ENCODE data around the gene GIT2.
A peak's percentile ranks its signal among the peaks of the same experiment; 100 is the strongest.
"Not testable (repeated sequence)": the region's sequence is repeated elsewhere in the genome, so short reads cannot be mapped to it uniquely, and the experiment has no call there.

Gene GIT2

DNA sequence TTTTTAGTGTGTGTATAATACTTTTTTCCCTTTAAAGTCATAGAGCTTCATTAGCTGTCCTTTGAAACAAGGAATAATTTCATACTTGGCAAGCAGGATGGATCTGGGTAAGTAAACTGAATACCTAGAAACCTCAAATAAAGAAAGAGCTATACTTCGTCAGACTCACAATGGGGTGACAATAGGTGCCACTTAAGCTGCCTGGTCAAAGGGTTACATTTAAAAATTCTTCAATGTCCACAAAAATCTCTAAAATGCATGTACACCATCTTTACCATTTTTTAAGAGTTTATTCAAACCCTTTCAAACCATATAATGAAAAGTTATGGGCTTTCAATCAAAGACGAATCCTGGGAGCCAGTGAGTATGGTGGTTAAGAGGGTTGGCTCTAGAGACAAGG is 3.1 kb downstream of the GIT2 start:
- Mint-ChIP-seq H3K27me3 (ENCODE audit: low read depth, poor library complexity) (peaks cover 4% of the 10 kb centered on the region), H3K36me3 (ENCODE audit: low read depth) (peaks cover 24% of the 10 kb centered on the region), H3K27ac (no peak overlapping the region), H3K4me1 (peaks cover 31% of the 10 kb centered on the region), H3K9me3 (no peaks in the 10 kb centered on the region), H3K4me3 (no peak overlapping the region)
- no peak for TF ChIP-seq CTCF (IDR thresholded peaks at IDR 0.05)
- no peak for DNase-seq

- H3K27ac Mint-ChIP-seq: no peak overlapping the region
- no peaks in the 10 kb centered on the region for H3K9me3 Mint-ChIP-seq
- peaks cover 32% of the 10 kb centered on the region for H3K36me3 Mint-ChIP-seq (ENCODE audit: low read depth)
- TF ChIP-seq CTCF (IDR thresholded peaks at IDR 0.05): no peak
- no peak overlapping the region for H3K4me3 Mint-ChIP-seq
- DNase-seq: no peak
- peaks cover 26% of the 10 kb centered on the region for H3K4me1 Mint-ChIP-seq
- no peaks in the 10 kb centered on the region for H3K27me3 Mint-ChIP-seq (ENCODE audit: low read depth, poor library complexity)
Measured at GRCh38 chr12:109991586-109991985, 4.6 kb downstream of the GIT2 start.

DNA sequence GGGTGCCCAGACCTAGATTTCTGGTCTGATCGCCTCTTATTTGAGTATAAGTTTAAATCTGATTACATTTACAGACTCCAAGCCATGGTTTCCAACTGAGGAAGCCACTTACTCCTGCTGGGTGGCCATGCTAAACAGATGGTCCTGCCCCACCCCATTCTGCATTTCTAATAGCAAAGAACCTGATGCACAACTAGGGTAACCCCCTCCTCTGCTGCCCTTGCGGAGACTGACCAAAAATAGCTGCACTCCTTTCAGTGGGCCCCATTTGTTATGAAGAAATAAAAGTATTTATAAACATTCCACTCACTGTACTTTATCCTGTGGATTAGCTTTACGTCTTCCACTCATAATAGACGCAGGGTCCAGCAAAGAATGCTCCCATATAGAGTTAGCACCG is 6.8 kb downstream of the GIT2 start:
- H3K27me3 Mint-ChIP-seq (ENCODE audit: low read depth, poor library complexity): peaks cover 2% of the 10 kb centered on the region
- peaks cover 13% of the 10 kb centered on the region for H3K4me1 Mint-ChIP-seq
- H3K27ac Mint-ChIP-seq: peak overlapping the region; percentile 39
- no peak for TF ChIP-seq CTCF (IDR thresholded peaks at IDR 0.05)
- H3K36me3 Mint-ChIP-seq (ENCODE audit: low read depth): peaks cover 47% of the 10 kb centered on the region
- H3K4me3 Mint-ChIP-seq: no peak overlapping the region
- DNase-seq: no peak
- H3K9me3 Mint-ChIP-seq: no peaks in the 10 kb centered on the region

- Mint-ChIP-seq H3K4me3 (no peak overlapping the region), H3K27me3 (ENCODE audit: low read depth, poor library complexity) (peaks cover 2% of the 10 kb centered on the region), H3K9me3 (no peaks in the 10 kb centered on the region), H3K27ac (no peak overlapping the region), H3K36me3 (ENCODE audit: low read depth) (peaks cover 47% of the 10 kb centered on the region), H3K4me1 (peaks cover 8% of the 10 kb centered on the region)
- no peak for DNase-seq
- TF ChIP-seq CTCF (IDR thresholded peaks at IDR 0.05): no peak
Measured at GRCh38 chr12:109988903-109989302, 7.3 kb downstream of the GIT2 start.

DNA sequence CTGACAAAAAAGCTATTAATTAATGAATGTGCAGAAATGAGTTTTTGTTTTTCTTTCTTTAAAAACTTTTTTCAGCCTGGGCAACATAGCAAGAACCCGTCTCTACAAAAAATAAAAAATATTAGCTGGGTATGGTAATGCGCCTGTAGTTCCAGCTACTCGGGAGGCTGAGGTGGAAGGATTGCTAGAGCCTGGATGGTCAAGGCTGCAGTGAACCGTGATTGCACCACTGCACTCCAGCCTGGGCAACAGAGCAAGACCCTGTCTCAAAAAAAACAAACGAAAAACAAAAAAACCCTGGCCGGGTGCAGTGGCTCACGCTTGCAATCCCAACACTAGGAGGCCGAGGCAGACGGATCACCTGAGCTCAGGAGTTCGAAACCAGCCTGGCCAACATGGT is 7.9 kb downstream of the GIT2 start:
- peaks cover 2% of the 10 kb centered on the region for H3K4me1 Mint-ChIP-seq
- DNase-seq: no peak
- H3K4me3 Mint-ChIP-seq: no peak overlapping the region
- peaks cover 2% of the 10 kb centered on the region for H3K27me3 Mint-ChIP-seq (ENCODE audit: low read depth, poor library complexity)
- no peak overlapping the region for H3K27ac Mint-ChIP-seq
- no peaks in the 10 kb centered on the region for H3K9me3 Mint-ChIP-seq
- TF ChIP-seq CTCF (IDR thresholded peaks at IDR 0.05): no peak
- peaks cover 52% of the 10 kb centered on the region for H3K36me3 Mint-ChIP-seq (ENCODE audit: low read depth)

- DNase-seq: no peak
- H3K4me3 Mint-ChIP-seq: no peak overlapping the region
- peaks cover 56% of the 10 kb centered on the region for H3K36me3 Mint-ChIP-seq (ENCODE audit: low read depth)
- no peaks in the 10 kb centered on the region for H3K9me3 Mint-ChIP-seq
- TF ChIP-seq CTCF (IDR thresholded peaks at IDR 0.05): no peak
- H3K27me3 Mint-ChIP-seq (ENCODE audit: low read depth, poor library complexity): peaks cover 2% of the 10 kb centered on the region
- no peaks in the 10 kb centered on the region for H3K4me1 Mint-ChIP-seq
- no peak overlapping the region for H3K27ac Mint-ChIP-seq
Measured at GRCh38 chr12:109987615-109988014, 8.6 kb downstream of the GIT2 start.

DNA sequence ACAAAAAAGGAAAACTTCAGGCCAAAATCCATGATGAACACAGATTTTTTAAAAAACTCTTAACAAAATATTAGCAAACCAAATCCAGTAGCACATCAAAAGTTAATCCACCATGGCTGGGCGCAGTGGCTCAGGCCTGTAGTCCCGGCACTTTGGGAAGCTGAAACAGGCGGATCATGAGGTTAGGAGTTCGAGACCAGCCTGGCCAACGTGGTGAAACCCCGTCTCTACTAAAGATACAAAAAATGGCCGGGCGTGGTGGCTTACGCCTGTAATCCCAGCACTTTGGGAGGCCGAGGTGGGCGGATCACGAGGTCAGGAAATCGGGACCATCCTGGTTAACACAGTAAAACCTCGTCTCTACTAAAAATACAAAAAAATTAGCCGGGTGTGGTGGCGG is 9.9 kb downstream of the GIT2 start:
- H3K27ac Mint-ChIP-seq; H3K27me3 Mint-ChIP-seq (ENCODE audit: low read depth, poor library complexity); H3K4me3 Mint-ChIP-seq; DNase-seq; H3K4me1 Mint-ChIP-seq; H3K9me3 Mint-ChIP-seq: not testable (repeated sequence)
- peaks cover 62% of the 10 kb centered on the region for H3K36me3 Mint-ChIP-seq (ENCODE audit: low read depth)

Measured in nephron progenitor cell (in vitro differentiated cells).